Astrocyte (in vitro differentiated cells and primary cell): Measurements from ENCODE around the gene RAPGEF2. TPM values are rescaled to one million over a fixed set of nuclear protein-coding genes. Genes with fewer than 3 reads are reported as not detected.
A peak's percentile ranks its signal among the peaks of the same experiment; 100 is the strongest.

Experiments used
- DNase-seq: peaks from one replicate; pipeline ENCODE4 v3.0.0-alpha.2; 2010; ENCODE audit warnings: low read depth
- FAIRE-seq: peaks from 2 replicates; lab custom pipeline; 2011; peaks lifted over from hg19 to GRCh38; lab: Jason Lieb, UNC
- H2AFZ ChIP-seq: 2 replicates; pipeline ENCODE4 v1.6.0; 2012; ENCODE audit warnings: low read depth, low read length, inconsistent platforms
- H3K27ac ChIP-seq: 2 replicates; pipeline ENCODE4 v1.5.1; 2011; ENCODE audit warnings: low read depth, low read length, inconsistent platforms
- H3K27me3 ChIP-seq: 2 replicates; pipeline ENCODE4 v1.6.0; 2011; ENCODE audit warnings: low read length, inconsistent platforms; ENCODE audit not compliant: insufficient read depth
- H3K36me3 ChIP-seq: 2 replicates; pipeline ENCODE4 v1.5.1; 2011; ENCODE audit warnings: low read length, inconsistent platforms; ENCODE audit not compliant: insufficient read depth
- H3K4me1 ChIP-seq: 2 replicates; pipeline ENCODE4 v1.5.1; 2011; ENCODE audit warnings: low read length, inconsistent platforms; ENCODE audit not compliant: insufficient read depth
- H3K4me2 ChIP-seq: 2 replicates; pipeline ENCODE4 v1.6.0; 2012; ENCODE audit warnings: low read length, inconsistent platforms
- H3K4me3 ChIP-seq: 2 replicates; pipeline ENCODE4 v1.5.1; 2011; ENCODE audit warnings: low read depth, mild to moderate bottlenecking, low read length, inconsistent platforms; ENCODE audit not compliant: insufficient read depth
- H3K79me2 ChIP-seq: 2 replicates; pipeline ENCODE4 v1.6.0; 2012; ENCODE audit warnings: mild to moderate bottlenecking, low read length, inconsistent platforms; ENCODE audit not compliant: insufficient read depth
- H3K9ac ChIP-seq: 2 replicates; pipeline ENCODE4 v1.6.0; 2012; ENCODE audit warnings: mild to moderate bottlenecking, low read length, inconsistent platforms
- H3K9me3 ChIP-seq: 2 replicates; pipeline ENCODE4 v1.5.1; 2012; ENCODE audit warnings: low read depth, mild to moderate bottlenecking, low read length, inconsistent platforms; ENCODE audit not compliant: insufficient read depth
- H4K20me1 ChIP-seq: 2 replicates; pipeline ENCODE4 v1.6.0; 2012; ENCODE audit warnings: low read length, inconsistent platforms; ENCODE audit not compliant: insufficient read depth
- H3K27ac Mint-ChIP-seq: one replicate; pipeline ENCODE4 v1.8.0; 2021; ENCODE audit warnings: mild to moderate bottlenecking, mixed read lengths; ENCODE audit not compliant: unreplicated experiment
- H3K27me3 Mint-ChIP-seq: one replicate; pipeline ENCODE4 v1.8.0; 2021; ENCODE audit warnings: low read depth, mixed read lengths; ENCODE audit not compliant: unreplicated experiment
- H3K36me3 Mint-ChIP-seq: one replicate; pipeline ENCODE4 v1.8.0; 2021; ENCODE audit warnings: low read depth, mixed read lengths; ENCODE audit not compliant: unreplicated experiment
- H3K4me1 Mint-ChIP-seq: one replicate; pipeline ENCODE4 v1.8.0; 2021; ENCODE audit warnings: low read depth, mixed read lengths; ENCODE audit not compliant: unreplicated experiment
- H3K4me3 Mint-ChIP-seq: one replicate; pipeline ENCODE4 v1.8.0; 2021; ENCODE audit warnings: mild to moderate bottlenecking, moderate library complexity, mixed read lengths; ENCODE audit not compliant: unreplicated experiment
- H3K9me3 Mint-ChIP-seq: one replicate; pipeline ENCODE4 v1.8.0; 2021; ENCODE audit warnings: mild to moderate bottlenecking, mixed read lengths; ENCODE audit not compliant: unreplicated experiment
- CTCF ChIP-seq: IDR thresholded peaks from 2 replicates; pipeline ENCODE4 v1.5.1; 2011; ENCODE audit warnings: low read depth, mild to moderate bottlenecking, inconsistent platforms, low read length, moderate library complexity; ENCODE audit not compliant: insufficient read depth
- EZH2 ChIP-seq: IDR thresholded peaks from 2 replicates; pipeline ENCODE4 v1.6.1; 2012; ENCODE audit warnings: mild to moderate bottlenecking, low read length, inconsistent platforms; ENCODE audit not compliant: insufficient read depth
- total RNA-seq: library from RNA; stranded (reverse); gene quantifications from 2 replicates; pipeline ENCODE4 v1.2.1, GENCODE V29; 2021

Gene RAPGEF2
- total RNA-seq, 1 donor from 2014 or later = 59.0 TPM

- Histone ChIP-seq H3K79me2 (peaks cover 73% of the 10 kb centered on the region), H3K4me2 (no peak overlapping the region), H3K27me3 (no peaks in the 10 kb centered on the region), H3K9ac (no peak overlapping the region), H3K27ac (no peak overlapping the region), H3K4me1 (no peaks in the 10 kb centered on the region), H2AFZ (no peak overlapping the region), H3K36me3 (no peaks in the 10 kb centered on the region), H4K20me1 (peaks cover 23% of the 10 kb centered on the region), H3K4me3 (no peak overlapping the region), H3K9me3 (no peaks in the 10 kb centered on the region)
- Mint-ChIP-seq H3K27ac (no peak overlapping the region), H3K27me3 (no peaks in the 10 kb centered on the region), H3K4me3 (no peak overlapping the region), H3K4me1 (peaks cover 26% of the 10 kb centered on the region), H3K36me3 (peaks cover 2% of the 10 kb centered on the region), H3K9me3 (no peaks in the 10 kb centered on the region)
- DNase-seq (no peak), FAIRE-seq (no peak)
- no peak for TF ChIP-seq CTCF
- no peak for TF ChIP-seq EZH2
These were observed 117.5 kb downstream of the RAPGEF2 start for GRCh38 chr4:159220353-159220752.

GRCh38 chr4:159221280-159221679 lies 118.4 kb downstream of the RAPGEF2 start:
- H3K27ac Mint-ChIP-seq = peak overlapping the region; percentile 29
- H3K9me3 Mint-ChIP-seq = no peaks in the 10 kb centered on the region
- FAIRE-seq = no peak
- Histone ChIP-seq H2AFZ (no peak overlapping the region), H4K20me1 (peaks cover 18% of the 10 kb centered on the region), H3K27ac (no peak overlapping the region), H3K36me3 (no peaks in the 10 kb centered on the region), H3K4me1 (no peaks in the 10 kb centered on the region), H3K4me3 (no peak overlapping the region), H3K9me3 (no peaks in the 10 kb centered on the region), H3K79me2 (peaks cover 73% of the 10 kb centered on the region), H3K4me2 (no peak overlapping the region), H3K27me3 (no peaks in the 10 kb centered on the region), H3K9ac (no peak overlapping the region)
- peaks cover 2% of the 10 kb centered on the region for H3K36me3 Mint-ChIP-seq
- no peak for DNase-seq
- peaks cover 27% of the 10 kb centered on the region for H3K4me1 Mint-ChIP-seq
- no peak overlapping the region for H3K4me3 Mint-ChIP-seq
- TF ChIP-seq EZH2 (no peak), CTCF (no peak)
- H3K27me3 Mint-ChIP-seq = no peaks in the 10 kb centered on the region

- H3K9me3 Mint-ChIP-seq = no peaks in the 10 kb centered on the region
- no peaks in the 10 kb centered on the region for H3K4me1 ChIP-seq
- no peak for TF ChIP-seq EZH2
- no peak overlapping the region for H3K27ac ChIP-seq
- no peak for DNase-seq
- H3K79me2 ChIP-seq = peaks cover 73% of the 10 kb centered on the region
- H3K4me3 Mint-ChIP-seq = no peak overlapping the region
- no peak overlapping the region for H2AFZ ChIP-seq
- H3K36me3 Mint-ChIP-seq = peaks cover 2% of the 10 kb centered on the region
- no peak overlapping the region for H3K9ac ChIP-seq
- H3K36me3 ChIP-seq = no peaks in the 10 kb centered on the region
- H3K4me3 ChIP-seq = no peak overlapping the region
- peaks cover 18% of the 10 kb centered on the region for H4K20me1 ChIP-seq
- no peak overlapping the region for H3K27ac Mint-ChIP-seq
- H3K27me3 Mint-ChIP-seq = no peaks in the 10 kb centered on the region
- H3K4me1 Mint-ChIP-seq = peaks cover 33% of the 10 kb centered on the region
- no peaks in the 10 kb centered on the region for H3K9me3 ChIP-seq
- FAIRE-seq = no peak
- H3K4me2 ChIP-seq = no peak overlapping the region
- H3K27me3 ChIP-seq = no peaks in the 10 kb centered on the region
These were observed 119.2 kb downstream of the RAPGEF2 start for GRCh38 chr4:159222043-159222552.
